Trophoblast cell (in vitro differentiated cells and primary cell): ENCODE measurements around the gene EXOC3.

Experiments used
- DNase-seq, 2 donors: peaks; one replicate each; pipeline ENCODE4 v3.0.0-alpha.2; 2016
- H2AFZ ChIP-seq: 2 replicates; pipeline ENCODE4 v1.6.1; 2013; ENCODE audit warnings: low read length, moderate library complexity, mild to moderate bottlenecking; ENCODE audit not compliant: insufficient read depth, poor library complexity
- H2AK5ac ChIP-seq: 2 replicates; pipeline ENCODE4 v1.6.1; 2013; ENCODE audit warnings: mild to moderate bottlenecking, low read length
- H2BK120ac ChIP-seq: 2 replicates; pipeline ENCODE4 v1.6.1; 2013; ENCODE audit warnings: low read length, mild to moderate bottlenecking, moderate library complexity; ENCODE audit not compliant: insufficient read depth, poor library complexity
- H2BK12ac ChIP-seq: 2 replicates; pipeline ENCODE4 v1.6.1; 2013; ENCODE audit warnings: mild to moderate bottlenecking, low read length, moderate library complexity
- H2BK5ac ChIP-seq: 2 replicates; pipeline ENCODE4 v1.6.1; 2013; ENCODE audit warnings: low read length, low read depth, moderate library complexity, mild to moderate bottlenecking; ENCODE audit not compliant: poor library complexity
- H3K14ac ChIP-seq: 2 replicates; pipeline ENCODE4 v1.6.1; 2013; ENCODE audit warnings: mild to moderate bottlenecking, low read length
- H3K18ac ChIP-seq: 2 replicates; pipeline ENCODE4 v1.6.1; 2013; ENCODE audit warnings: mild to moderate bottlenecking, low read length
- H3K23ac ChIP-seq: 2 replicates; pipeline ENCODE4 v1.6.1; 2013; ENCODE audit warnings: low read length
- H3K27ac ChIP-seq: 2 replicates; pipeline ENCODE4 v1.5.1; 2013; ENCODE audit warnings: low read depth, mild to moderate bottlenecking, inconsistent platforms, low read length, moderate library complexity
- H3K27me3 ChIP-seq: 2 replicates; pipeline ENCODE4 v1.6.1; 2013; ENCODE audit warnings: inconsistent platforms, mild to moderate bottlenecking, low read length, moderate library complexity; ENCODE audit not compliant: insufficient read depth
- H3K36me3 ChIP-seq, 2 experiments: 1 replicate in 1 of 2; 2 replicates in 1 of 2; pipeline ENCODE4 v1.6.1; 2013; ENCODE audit warnings: low read length in 2 of 2, mild to moderate bottlenecking in 2 of 2, moderate library complexity in 1 of 2; ENCODE audit not compliant: insufficient read depth in 2 of 2, control insufficient read depth in 1 of 2
- H3K4ac ChIP-seq: 2 replicates; pipeline ENCODE4 v1.6.1; 2013; ENCODE audit warnings: low read depth, mild to moderate bottlenecking, low read length, moderate library complexity
- H3K4me1 ChIP-seq, 2 experiments: 1 replicate in 1 of 2; 2 replicates in 1 of 2; pipeline ENCODE4 v1.6.1; 2013; ENCODE audit warnings: low read length in 2 of 2, mild to moderate bottlenecking in 2 of 2, moderate library complexity in 1 of 2; ENCODE audit not compliant: insufficient read depth in 2 of 2, control insufficient read depth in 1 of 2
- H3K4me2 ChIP-seq: 2 replicates; pipeline ENCODE4 v1.6.1; 2013; ENCODE audit warnings: inconsistent platforms, mild to moderate bottlenecking, low read length, moderate library complexity
- H3K4me3 ChIP-seq: 2 replicates; pipeline ENCODE4 v1.5.1; 2013; ENCODE audit warnings: mild to moderate bottlenecking, low read depth, low read length, inconsistent platforms
- H3K79me1 ChIP-seq: one replicate; pipeline ENCODE4 v1.6.1; 2013; ENCODE audit warnings: low read length
- H3K79me2 ChIP-seq: 2 replicates; pipeline ENCODE4 v1.6.1; 2013; ENCODE audit warnings: low read length, mild to moderate bottlenecking; ENCODE audit not compliant: control insufficient read depth, insufficient read depth, poor library complexity
- H3K9ac ChIP-seq: 2 replicates; pipeline ENCODE4 v1.6.1; 2013; ENCODE audit warnings: mild to moderate bottlenecking, low read length
- H3K9me3 ChIP-seq: 2 replicates; pipeline ENCODE4 v1.6.1; 2013; ENCODE audit warnings: low read depth, mild to moderate bottlenecking, control low read depth, inconsistent platforms, low read length; ENCODE audit not compliant: insufficient read depth
- H4K12ac ChIP-seq: 2 replicates; pipeline ENCODE4 v1.6.1; 2013; ENCODE audit warnings: low read depth, mild to moderate bottlenecking, low read length, moderate library complexity
- H4K8ac ChIP-seq: 2 replicates; pipeline ENCODE4 v1.6.1; 2013; ENCODE audit warnings: low read depth, mild to moderate bottlenecking, low read length, moderate library complexity
- H4K91ac ChIP-seq: one replicate; pipeline ENCODE4 v1.6.1; 2013; ENCODE audit warnings: low read depth, mild to moderate bottlenecking, low read length, moderate library complexity
- WGBS: extraction: QIAGEN DNeasy Blood & Tissue Kit; methylation state at CpG from one replicate; pipeline ENCODE4 v1.1.7; 2013; ENCODE audit warnings: missing lambda C conversion rate; ENCODE audit not compliant: insufficient read length, insufficient coverage; ENCODE audit errors: extremely low coverage; 5-methylcytosine and 5-hydroxymethylcytosine counted together

The EXOC3 gene

DNA sequence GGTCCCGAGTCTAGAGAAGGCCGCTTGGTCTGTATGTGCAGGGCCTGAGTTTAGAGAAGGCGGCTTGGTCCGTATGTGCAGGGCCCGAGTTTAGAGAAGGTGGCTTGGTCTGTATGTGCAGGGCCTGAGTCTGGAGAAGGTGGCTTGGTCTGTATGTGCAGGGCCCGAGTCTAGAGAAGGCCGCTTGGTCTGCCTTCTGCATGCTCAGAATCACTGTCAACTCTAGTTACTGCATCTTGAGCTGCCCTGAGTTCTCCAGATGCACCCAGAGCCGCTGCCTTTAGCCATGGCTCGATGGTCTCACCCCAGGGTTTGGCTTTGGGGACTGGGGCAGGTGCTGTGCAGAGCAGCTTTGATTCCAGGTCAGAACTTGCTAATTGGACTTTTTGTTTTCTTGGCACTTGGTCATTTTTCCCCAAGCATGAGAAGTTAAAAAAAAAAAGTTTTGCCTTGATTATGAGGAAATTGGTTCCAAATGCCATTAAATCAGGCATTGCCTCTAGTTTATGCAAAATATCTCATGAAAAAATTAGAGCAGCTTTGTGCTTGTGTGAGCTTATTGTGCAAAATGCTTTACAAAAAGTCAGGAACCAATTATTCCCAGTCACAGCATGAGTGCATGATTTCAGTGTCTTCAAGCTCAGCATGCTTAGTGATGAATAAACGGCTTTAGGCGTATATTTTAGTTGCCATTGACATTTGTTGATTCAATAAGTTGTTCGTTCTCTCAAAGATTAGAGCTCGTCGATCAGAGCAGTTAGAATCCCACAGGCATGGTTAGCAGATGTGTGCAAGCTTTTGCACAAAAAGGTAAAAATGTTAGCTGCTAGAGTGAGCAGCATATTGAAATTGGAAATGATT is 25.4 kb upstream of the EXOC3 start:
- H3K27me3 ChIP-seq: no peaks in the 10 kb centered on the region
- H3K79me2 ChIP-seq: no peaks in the 10 kb centered on the region
- no peaks in the 10 kb centered on the region for H3K36me3 ChIP-seq
- peaks cover 3% of the 10 kb centered on the region for H3K9me3 ChIP-seq
- H3K79me1 ChIP-seq: peaks cover 18% of the 10 kb centered on the region
- DNase-seq: no peak
- WGBS: no CpG with 5 or more reads among the region's 14 CpGs
- no peak overlapping the region for H2BK5ac ChIP-seq
- no peak overlapping the region for H4K8ac ChIP-seq
- H3K27ac ChIP-seq: no peak overlapping the region
- H3K18ac ChIP-seq: no peak overlapping the region
- no peak overlapping the region for H2BK120ac ChIP-seq
- peaks cover 15 to 21% of the 10 kb centered on the region in 2 experiments for H3K4me1 ChIP-seq
- no peak overlapping the region for H3K4me2 ChIP-seq
- H3K14ac ChIP-seq: no peak overlapping the region
- H3K4me3 ChIP-seq: no peak overlapping the region
- H3K4ac ChIP-seq: no peak overlapping the region
- no peak overlapping the region for H3K23ac ChIP-seq
- H4K91ac ChIP-seq: no peak overlapping the region
- H2BK12ac ChIP-seq: no peak overlapping the region
- no peak overlapping the region for H3K9ac ChIP-seq
- no peak overlapping the region for H2AFZ ChIP-seq
- H4K12ac ChIP-seq: no peak overlapping the region
- H2AK5ac ChIP-seq: no peak overlapping the region

- no peak overlapping the region for H2AK5ac ChIP-seq
- H3K14ac ChIP-seq: no peak overlapping the region
- H3K36me3 ChIP-seq: no peaks in the 10 kb centered on the region
- DNase-seq: peak; percentile 90 to 92
- no peak overlapping the region for H4K91ac ChIP-seq
- no peak overlapping the region for H3K9ac ChIP-seq
- H3K4me2 ChIP-seq: no peak overlapping the region
- peaks cover 3% of the 10 kb centered on the region for H3K9me3 ChIP-seq
- no CpG with 5 or more reads among the region's 18 CpGs for whole genome bisulfite sequencing
- no peak overlapping the region for H4K12ac ChIP-seq
- no peak overlapping the region for H2AFZ ChIP-seq
- H3K79me1 ChIP-seq: peaks cover 17% of the 10 kb centered on the region
- H3K79me2 ChIP-seq: no peaks in the 10 kb centered on the region
- H2BK5ac ChIP-seq: no peak overlapping the region
- H4K8ac ChIP-seq: no peak overlapping the region
- H2BK120ac ChIP-seq: no peak overlapping the region
- no peak overlapping the region for H3K4ac ChIP-seq
- no peak overlapping the region for H3K4me3 ChIP-seq
- H2BK12ac ChIP-seq: no peak overlapping the region
- H3K23ac ChIP-seq: no peak overlapping the region
- H3K18ac ChIP-seq: no peak overlapping the region
- H3K27ac ChIP-seq: no peak overlapping the region
- H3K27me3 ChIP-seq: no peaks in the 10 kb centered on the region
- H3K4me1 ChIP-seq: peaks cover 14 to 20% of the 10 kb centered on the region in 2 experiments
Measured at GRCh38 chr5:418162-419121, 24.5 kb upstream of the EXOC3 start.

DNA sequence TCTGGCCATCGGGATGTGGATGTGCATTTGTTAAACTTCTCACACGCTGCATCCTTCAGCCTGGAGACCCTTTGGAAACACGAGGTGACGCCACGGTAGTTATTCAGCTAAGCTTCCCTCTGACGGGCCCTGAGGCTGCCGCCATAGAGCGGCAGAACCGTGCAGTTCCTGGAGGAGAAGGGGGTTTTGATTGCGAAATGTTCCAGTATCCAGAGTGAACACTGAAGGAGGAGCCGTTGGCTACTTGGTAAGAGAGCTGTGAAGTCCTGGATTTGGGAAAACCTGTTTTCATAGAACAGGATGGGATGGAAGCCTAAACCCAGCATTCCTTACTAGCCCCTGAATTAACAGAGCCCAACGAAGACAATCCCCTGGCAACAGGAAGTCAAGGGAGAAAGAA is 23.0 kb upstream of the EXOC3 start:
- no CpG with 5 or more reads among the region's 12 CpGs for WGBS
- no peaks in the 10 kb centered on the region for H3K36me3 ChIP-seq

GRCh38 chr5:420632-421286 is 22.2 kb upstream of the EXOC3 start:
- no peak overlapping the region for H3K18ac ChIP-seq
- peaks cover 7 to 8% of the 10 kb centered on the region in 2 experiments for H3K4me1 ChIP-seq
- H4K8ac ChIP-seq: no peak overlapping the region
- no peak overlapping the region for H2BK12ac ChIP-seq
- no peak overlapping the region for H3K27ac ChIP-seq
- no peak overlapping the region for H3K14ac ChIP-seq
- H4K91ac ChIP-seq: no peak overlapping the region
- no peak overlapping the region for H3K9ac ChIP-seq
- no peak overlapping the region for H2BK5ac ChIP-seq
- no CpG with 5 or more reads among the region's 52 CpGs for WGBS
- H3K4me3 ChIP-seq: no peak overlapping the region
- no peaks in the 10 kb centered on the region for H3K9me3 ChIP-seq
- no peak overlapping the region for H3K4me2 ChIP-seq
- H4K12ac ChIP-seq: no peak overlapping the region
- H2BK120ac ChIP-seq: no peak overlapping the region
- H3K79me2 ChIP-seq: no peaks in the 10 kb centered on the region
- no peak overlapping the region for H2AFZ ChIP-seq
- H2AK5ac ChIP-seq: no peak overlapping the region
- no peaks in the 10 kb centered on the region for H3K36me3 ChIP-seq
- DNase-seq: no peak
- peaks cover 8% of the 10 kb centered on the region for H3K79me1 ChIP-seq
- H3K4ac ChIP-seq: no peak overlapping the region
- no peak overlapping the region for H3K23ac ChIP-seq
- no peaks in the 10 kb centered on the region for H3K27me3 ChIP-seq

More for the DNA sequence above, 23.0 kb upstream of the EXOC3 start:
- Histone ChIP-seq H3K79me1 (peaks cover 11% of the 10 kb centered on the region), H3K4me3 (no peak overlapping the region), H3K79me2 (no peaks in the 10 kb centered on the region), H3K4me1 (peaks cover 13% of the 10 kb centered on the region in 2 experiments), H3K14ac (no peak overlapping the region), H2BK5ac (no peak overlapping the region), H3K9me3 (no peaks in the 10 kb centered on the region), H3K27me3 (no peaks in the 10 kb centered on the region), H3K4me2 (no peak overlapping the region), H3K18ac (no peak overlapping the region), H2BK12ac (no peak overlapping the region), H3K9ac (no peak overlapping the region), H3K23ac (no peak overlapping the region), H3K4ac (no peak overlapping the region), H3K27ac (no peak overlapping the region), H2BK120ac (no peak overlapping the region), H2AFZ (no peak overlapping the region), H4K12ac (no peak overlapping the region), H2AK5ac (no peak overlapping the region), H4K8ac (no peak overlapping the region), H4K91ac (no peak overlapping the region)
- DNase-seq: peak in 1 of 2 donors; percentile 21
